K562 (cell line): ENCODE results near the gene DLGAP3. TPM values are rescaled to one million over a fixed set of nuclear protein-coding genes. Genes with fewer than 3 reads are reported as not detected.

Source experiments
- ATAC-seq: fragments of 200-7000 bp; cut with Tn5 transposase; 3 replicates; pipeline ENCODE4 v1.9.1; 2020; ENCODE audit warnings: moderate library complexity
- BruUV-seq: library from RNA; stranded (reverse); fragments of 400-500 nt; replicated peaks from 2 replicates; lab custom pipeline; 2021; lab: Mats Ljungman, UMichigan
- CTCF ChIA-PET: fragments of 300-600 bp; formaldehyde crosslinking; extraction: SDS; loops from one replicate; lab custom pipeline; 2021; ENCODE audit warnings: low intra/inter-chr PET ratio; lab: Yijun Ruan, JAX
- POLR2A ChIA-PET: fragments of 300-600, 350-650 bp; sonication (Branson Sonifier 250); formaldehyde crosslinking; extraction: SDS; loops from one replicate; lab custom pipeline; 2021; ENCODE audit warnings: antibody characterized with exemption, inconsistent platforms; lab: Yijun Ruan, JAX
- DNase-seq, 4 experiments: peaks; one replicate each; pipeline versions ENCODE4 v3.0.0 to v3.0.0-alpha.2; 2011 to 2018; ENCODE audit warnings: low spot score in 3 of 4, mixed read lengths in 3 of 4; ENCODE audit errors: extremely low read depth in 1 of 4
- FAIRE-seq: peaks from 2 replicates; lab custom pipeline; 2011; peaks lifted over from hg19 to GRCh38; lab: Jason Lieb, UNC
- H2AFZ ChIP-seq: 2 replicates; pipeline ENCODE4 v1.6.0; 2011; ENCODE audit warnings: low read depth, low read length, control low read depth, inconsistent platforms
- H3K27ac ChIP-seq: fragments of 200-600 bp; 3 replicates; pipeline ENCODE4 v1.8.0; 2011; ENCODE audit warnings: low read depth, mild to moderate bottlenecking, control low read depth, inconsistent platforms, low read length, moderate library complexity, mixed read lengths; ENCODE audit errors: extremely low read depth
- H3K27me3 ChIP-seq, 2 experiments: fragments of 300-600 bp in 1 of 2; 2 replicates in 1 of 2; 3 replicates in 1 of 2; pipeline versions ENCODE4 v1.6.0 to v1.8.0; 2011; ENCODE audit warnings: inconsistent platforms in 2 of 2, low read length in 2 of 2, mild to moderate bottlenecking in 1 of 2, mixed read lengths in 1 of 2, moderate library complexity in 1 of 2; ENCODE audit not compliant: control insufficient read depth in 2 of 2, insufficient read depth in 2 of 2
- H3K36me3 ChIP-seq: fragments of 300-600 bp; 3 replicates; pipeline ENCODE4 v1.8.0; 2011; ENCODE audit warnings: mild to moderate bottlenecking, low read length, inconsistent platforms; ENCODE audit not compliant: control insufficient read depth, insufficient read depth
- H3K4me1 ChIP-seq, 2 experiments: fragments of 200-600 bp in 1 of 2; replicated peaks in 1 of 2; 2 replicates in 1 of 2; 3 replicates in 1 of 2; pipeline versions ENCODE4 v1.5.1 to v1.8.0; 2011; ENCODE audit warnings: inconsistent platforms in 2 of 2, low read length in 2 of 2, mild to moderate bottlenecking in 1 of 2, mixed read lengths in 1 of 2, moderate library complexity in 1 of 2; ENCODE audit not compliant: control insufficient read depth in 2 of 2, insufficient read depth in 2 of 2
- H3K4me2 ChIP-seq: 2 replicates; pipeline ENCODE4 v1.6.1; 2011; ENCODE audit warnings: low read length, control low read depth, inconsistent platforms, mixed read lengths; ENCODE audit not compliant: insufficient read depth
- H3K4me3 ChIP-seq: fragments of 200-600 bp; sonication (generic), shearing (Covaris generic); 2 replicates; pipeline ENCODE4 v1.5.1; 2016; ENCODE audit warnings: control low read depth, inconsistent platforms
- H3K79me2 ChIP-seq: fragments of 200-600 bp; 3 replicates; pipeline ENCODE4 v1.8.0; 2011; ENCODE audit warnings: low read length, inconsistent platforms; ENCODE audit not compliant: control insufficient read depth, insufficient read depth
- H3K9ac ChIP-seq, 2 experiments: 2 replicates each; pipeline versions ENCODE4 v1.6.0 to v1.6.1; 2011; ENCODE audit warnings: low read depth in 2 of 2, low read length in 2 of 2, control low read depth in 1 of 2, inconsistent platforms in 1 of 2, mild to moderate bottlenecking in 1 of 2, mixed read lengths in 1 of 2; ENCODE audit not compliant: insufficient read depth in 1 of 2
- H3K9me1 ChIP-seq: one replicate; pipeline ENCODE4 v1.6.0; 2011; ENCODE audit warnings: inconsistent platforms, mild to moderate bottlenecking, low read length, moderate library complexity; ENCODE audit not compliant: control insufficient read depth, insufficient read depth
- H3K9me3 ChIP-seq: replicated peaks from 2 replicates; pipeline ENCODE4 v1.5.1; 2011; ENCODE audit warnings: low read depth, low read length, inconsistent platforms; ENCODE audit not compliant: control insufficient read depth, insufficient read depth
- H4K20me1 ChIP-seq: replicated peaks from 2 replicates; pipeline ENCODE4 v1.6.1; 2011; ENCODE audit warnings: low read length, inconsistent platforms, mixed read lengths; ENCODE audit not compliant: control insufficient read depth, insufficient read depth
- FOXK2 ChIP-seq, 2 experiments: fragments of 450-650 bp; IDR thresholded peaks in 1 of 2; conservative IDR thresholded peaks in 1 of 2; 2 replicates each; pipeline ENCODE4 v1.6.1; 2016; ENCODE audit warnings: low read depth in 2 of 2, mild to moderate bottlenecking in 1 of 2
- MAFF ChIP-seq: IDR thresholded peaks from 2 replicates; pipeline ENCODE4 v1.6.1; 2012; ENCODE audit warnings: low read length, improper control_type of control experiment
- NCOA4 ChIP-seq: fragments of 450-650 bp; IDR thresholded peaks from 2 replicates; pipeline ENCODE4 v1.6.1; 2018; ENCODE audit warnings: mild to moderate bottlenecking; ENCODE audit not compliant: partially characterized antibody
- PHB ChIP-seq: fragments of 250-450 bp; sonication (Bioruptor Pico); IDR thresholded peaks from 2 replicates; pipeline ENCODE4 v1.5.0; 2021
- SIN3B ChIP-seq: fragments of 450-650 bp; IDR thresholded peaks from 2 replicates; pipeline ENCODE4 v1.6.1; 2017; ENCODE audit warnings: low read depth, mild to moderate bottlenecking, moderate library complexity
- SMAD4 ChIP-seq: fragments of 250-450 bp; sonication (Bioruptor Pico); conservative IDR thresholded peaks from 2 replicates; pipeline ENCODE4 v1.8.0; 2021; ENCODE audit warnings: inconsistent platforms, mild to moderate bottlenecking, moderate library complexity
- ZNF184 ChIP-seq: sonication (generic); formaldehyde crosslinking; IDR thresholded peaks from 2 replicates; pipeline ENCODE4 v1.5.0; 2020; ENCODE audit warnings: missing genetic modification reagents
- ZNF316 ChIP-seq: fragments of 450-650 bp; IDR thresholded peaks from 2 replicates; pipeline ENCODE4 v1.6.1; 2016
- ZNF354B ChIP-seq: fragments of 250-450 bp; sonication (Bioruptor Pico); IDR thresholded peaks from 2 replicates; pipeline ENCODE4 v1.4.0; 2020
- WGBS: fragments of 100-300 bp; shearing (Covaris generic); methylation state at CpG from one replicate; pipeline ENCODE4 v1.1.6; 2016; ENCODE audit warnings: low coverage, mixed read lengths; ENCODE audit not compliant: insufficient coverage; ENCODE audit errors: missing lambda C conversion rate; 5-methylcytosine and 5-hydroxymethylcytosine counted together
- in situ Hi-C: fragments of 300-500 bp; cut with MboI; formaldehyde crosslinking; loops from 4 replicates; pipeline ENCODE4 v1.15.0; 2018; ENCODE audit warnings: inconsistent platforms, mixed read lengths
- intact Hi-C: fragments of 100-400 bp; cut with micrococcal nuclease; formaldehyde crosslinking; loops from 2 replicates; pipeline ENCODE4 v1.14.2; 2022
- polyA plus RNA-seq, 8 experiments: library from polyadenylated mRNA; depleted of rRNA in 4 of 8; stranded (reverse) in 5 of 8; unstranded in 3 of 8; fragments of >200 nt; fragmentation: Nextera tagmentation in 2 of 8; fragmentation: Illumina TruSeq in 1 of 8; extraction: Ambion mirVana in 2 of 8; extraction: Trizol in 1 of 8; gene quantifications; 2 replicates each; pipeline versions ENCODE4 v1.2.1 to v1.2.3, GENCODE V29; 2011 to 2014; ENCODE audit warnings: inconsistent platforms in 1 of 8, missing spikeins in 1 of 8
- total RNA-seq, 7 experiments: library from RNA; depleted of rRNA in 6 of 7; stranded (reverse); fragments of >200 nt in 6 of 7; fragmentation: Illumina TruSeq in 2 of 7; extraction: Trizol in 2 of 7; gene quantifications; 2 replicates each; pipeline versions ENCODE4 v1.2.1 to v1.2.3, GENCODE V29; 2011 to 2021; ENCODE audit warnings: low replicate concordance in 1 of 7

DLGAP3 gene
- total and polyA plus RNA-seq, 9 of the 15 experiments (the other 6 are each of a cell fraction or from before 2014, with no cell fraction given): 0.01 to 0.16 (median 0.07) TPM; not detected in 6

GRCh38 chr1:34970829-34971228 lies 41.4 kb upstream of the DLGAP3 start:
- DNase-seq: peak in 1 of 4 experiments; percentile 18
- in situ Hi-C loops (no loop called here), intact Hi-C loops (no loop called here)
- no peaks in the 10 kb centered on the region for H3K36me3 ChIP-seq
- BruUV-seq: no TSS peak
- H4K20me1 ChIP-seq: no peaks in the 10 kb centered on the region
- peaks cover 0 to 4% of the 10 kb centered on the region in 2 experiments; a peak in 2 of 5 replicates for H3K4me1 ChIP-seq
- H3K9ac ChIP-seq: peak overlapping the region in 1 of 2 experiments; percentile 72; a peak in 1 of 4 replicates
- H3K9me3 ChIP-seq: 0 out of 2 replicates have a peak, but pooled peaks cover 3% of the 10 kb centered on the region
- no peaks in the 10 kb centered on the region for H3K9me1 ChIP-seq
- H3K27ac ChIP-seq: no peak overlapping the region
- no peak for TF ChIP-seq ZNF184 (CRISPR knock-in tag)
- no peak for TF ChIP-seq NCOA4
- no peak for TF ChIP-seq ZNF354B (CRISPR knock-in tag)
- TF ChIP-seq SIN3B: no peak
- peak; percentile 46 for TF ChIP-seq ZNF316
- TF ChIP-seq FOXK2 (conservative IDR thresholded peaks at IDR 0.05 in 1 of 2, IDR thresholded peaks at IDR 0.05 in 1 of 2; ENCODE audit: low read depth in 2 of 2): no peak
- no peak for TF ChIP-seq MAFF
- no peak for TF ChIP-seq SMAD4
- TF ChIP-seq PHB: no peak
- peak; percentile 26 for FAIRE-seq
- peak overlapping the region; percentile 48; the same call in 1 of the 2 replicates for H2AFZ ChIP-seq
- H3K27me3 ChIP-seq: 0 out of 5 replicates have a peak, but pooled peaks cover 2 to 14% of the 10 kb centered on the region in 2 experiments
- CTCF ChIA-PET: no interaction called here
- H3K79me2 ChIP-seq: no peaks in the 10 kb centered on the region
- POLR2A ChIA-PET: interaction anchor here (0.6 to 3.6 kb wide), 3 partner anchors 13 to 90 kb away, joined by 3 to 28 read pairs (median 5); partner anchors contain the start of genes TMEM35B and ZMYM6
- peak; percentile 65; the same call in 2 of the 3 replicates for ATAC-seq
- H3K4me2 ChIP-seq: 0 out of 2 replicates have a peak overlapping the region, but pooled peaks have one; percentile 5
- no peak overlapping the region for H3K4me3 ChIP-seq
- WGBS: 3% methylated on average over 5 of the region's 5 CpGs
